Measurements from ENCODE around the gene EIF4G1.
"Not testable (repeated sequence)": the region's sequence is repeated elsewhere in the genome, so short reads cannot be mapped to it uniquely, and the experiment has no call there.

The EIF4G1 gene

GRCh38 chr3:184335661-184336546, 21.5 kb downstream of the EIF4G1 start:
- DNase-seq (ENCODE audit: low read depth in 2 of 2), result peak in 1 of 2 experiments; percentile 40

- DNase-seq (ENCODE audit: low read depth in 2 of 2), result no peak
Observed at GRCh38 chr3:184336547-184337398, 22.4 kb downstream of the EIF4G1 start.

- DNase-seq (ENCODE audit: low read depth in 2 of 2), result no peak
Observed at GRCh38 chr3:184337399-184337714, 23.0 kb downstream of the EIF4G1 start, which contains the start of gene FAM131A. Gene FAM131A (plus strand): TSS chr3:184337600. CDS start chr3:184337631, 31 bp downstream.

DNA sequence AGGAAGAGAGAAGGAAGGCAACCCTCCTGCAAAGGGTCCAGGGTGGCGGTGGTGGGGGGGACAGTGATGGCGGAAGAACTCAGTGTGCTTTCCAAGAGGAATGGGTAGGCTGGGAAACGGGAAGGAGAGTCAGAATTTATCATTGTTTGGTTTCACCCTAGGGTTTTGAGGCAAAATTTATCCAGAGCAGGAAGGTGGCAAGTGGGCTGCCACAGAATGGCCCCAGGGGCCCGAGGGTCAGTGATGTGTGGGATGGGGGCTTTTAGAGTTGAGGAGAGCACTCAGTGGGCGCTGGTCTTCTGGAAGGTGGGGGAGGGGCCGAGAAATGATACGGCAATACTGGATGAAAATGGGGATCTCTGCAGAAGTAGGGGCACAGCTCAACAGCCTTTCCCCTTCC, 23.6 kb downstream of the EIF4G1 start:
- DNase-seq (ENCODE audit: low read depth in 2 of 2), result no peak

DNA sequence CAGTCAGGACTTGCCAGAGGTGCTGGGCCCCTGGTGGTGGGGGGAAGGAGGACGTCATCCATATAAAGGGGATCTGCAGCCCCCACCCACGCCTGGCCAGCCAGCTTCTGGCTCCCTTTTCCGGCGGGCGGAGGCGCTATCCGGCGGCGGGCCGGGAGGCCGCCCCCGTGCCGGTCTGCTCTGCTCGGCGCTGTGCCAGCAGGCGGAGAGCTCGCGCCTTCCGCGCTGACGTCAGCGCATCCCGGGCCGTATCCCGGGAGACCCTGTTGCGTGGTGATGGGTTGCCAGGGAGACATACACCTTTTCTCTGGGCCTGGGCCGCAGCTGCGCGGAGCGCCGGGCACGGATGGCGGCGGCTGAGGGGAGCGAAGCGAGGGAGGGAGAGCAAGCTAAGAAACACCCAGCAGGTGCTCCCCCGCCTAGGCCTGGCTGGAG, 24.1 kb downstream of the EIF4G1 start:
- DNase-seq (ENCODE audit: low read depth in 2 of 2), result peak in 1 of 2 experiments; percentile 52

- no peak for DNase-seq (ENCODE audit: low read depth in 2 of 2)
Observed at GRCh38 chr3:184339001-184339400, 24.6 kb downstream of the EIF4G1 start.

DNA sequence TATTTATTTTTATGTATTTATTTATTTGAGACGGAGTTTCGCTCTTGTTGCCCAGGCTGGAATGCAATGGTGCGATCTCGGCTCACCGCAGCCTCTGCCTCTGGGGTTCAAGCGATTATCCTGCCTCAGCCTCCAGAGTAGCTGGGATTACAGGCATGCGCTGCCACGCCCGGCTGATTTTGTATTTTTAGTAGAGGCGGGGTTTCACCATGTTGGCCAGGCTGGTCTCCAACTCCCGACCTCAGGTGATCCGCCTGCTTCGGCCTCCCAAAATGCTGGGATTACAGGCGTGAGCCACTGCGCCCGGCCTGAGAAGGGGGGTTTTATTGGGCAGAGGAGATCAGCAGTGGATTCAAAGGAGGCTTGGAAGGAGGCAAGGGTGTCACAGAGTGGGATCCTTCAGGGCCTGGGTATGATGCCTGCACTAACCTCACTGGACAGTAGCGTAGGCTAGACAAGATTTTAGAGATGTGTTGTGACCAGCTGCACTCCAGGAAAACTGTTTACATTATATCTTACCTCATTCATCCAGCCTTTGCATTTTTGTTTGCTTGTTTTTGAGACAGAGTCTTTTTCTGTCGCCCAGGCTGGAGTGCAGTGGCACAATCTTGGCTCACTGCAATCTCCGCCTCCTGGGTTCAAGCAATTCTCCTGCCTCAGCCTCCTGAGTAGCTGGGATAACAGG, 25.2 kb downstream of the EIF4G1 start:
- DNase-seq (ENCODE audit: low read depth in 2 of 2), result not testable (repeated sequence)

- DNase-seq (ENCODE audit: low read depth in 2 of 2), result no peak
Observed at GRCh38 chr3:184341925-184342324, 27.5 kb downstream of the EIF4G1 start.

DNA sequence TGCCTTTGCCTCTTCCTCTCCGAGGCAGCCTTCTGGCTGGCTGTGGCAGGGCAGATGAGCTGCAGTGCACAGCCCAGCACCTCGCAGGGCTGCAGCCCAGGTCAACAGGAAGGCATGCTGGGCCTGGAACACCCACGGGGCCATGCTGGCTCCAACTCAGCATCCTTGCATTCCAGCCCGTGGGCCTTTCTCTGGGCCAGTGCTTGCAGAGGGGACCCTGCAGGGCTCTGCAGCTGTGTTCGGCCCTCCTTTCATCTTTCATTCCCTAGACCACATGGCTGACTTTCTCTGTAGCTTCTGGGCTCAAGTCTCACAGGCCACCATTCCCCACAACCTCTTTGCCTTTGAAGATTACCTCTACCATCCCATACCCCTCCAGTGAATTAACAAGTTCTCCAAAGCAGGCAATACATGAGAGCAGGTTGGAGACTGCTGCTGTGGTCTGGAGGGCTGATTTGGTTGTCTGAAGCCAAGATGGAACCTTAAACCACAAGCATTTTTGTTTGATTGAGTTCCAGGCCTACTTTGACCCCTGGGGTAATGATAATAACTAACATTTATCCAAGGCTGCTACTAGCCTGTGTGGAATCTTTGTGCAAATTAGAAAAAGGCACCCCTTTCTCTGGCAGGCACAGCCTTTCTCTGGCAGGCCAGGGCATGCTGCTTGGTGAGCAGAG, 28.9 kb downstream of the EIF4G1 start:
- no peak for DNase-seq (ENCODE audit: low read depth in 2 of 2)

- DNase-seq (ENCODE audit: low read depth in 2 of 2), result no peak
Observed at GRCh38 chr3:184344579-184345316, 30.3 kb downstream of the EIF4G1 start.

DNA sequence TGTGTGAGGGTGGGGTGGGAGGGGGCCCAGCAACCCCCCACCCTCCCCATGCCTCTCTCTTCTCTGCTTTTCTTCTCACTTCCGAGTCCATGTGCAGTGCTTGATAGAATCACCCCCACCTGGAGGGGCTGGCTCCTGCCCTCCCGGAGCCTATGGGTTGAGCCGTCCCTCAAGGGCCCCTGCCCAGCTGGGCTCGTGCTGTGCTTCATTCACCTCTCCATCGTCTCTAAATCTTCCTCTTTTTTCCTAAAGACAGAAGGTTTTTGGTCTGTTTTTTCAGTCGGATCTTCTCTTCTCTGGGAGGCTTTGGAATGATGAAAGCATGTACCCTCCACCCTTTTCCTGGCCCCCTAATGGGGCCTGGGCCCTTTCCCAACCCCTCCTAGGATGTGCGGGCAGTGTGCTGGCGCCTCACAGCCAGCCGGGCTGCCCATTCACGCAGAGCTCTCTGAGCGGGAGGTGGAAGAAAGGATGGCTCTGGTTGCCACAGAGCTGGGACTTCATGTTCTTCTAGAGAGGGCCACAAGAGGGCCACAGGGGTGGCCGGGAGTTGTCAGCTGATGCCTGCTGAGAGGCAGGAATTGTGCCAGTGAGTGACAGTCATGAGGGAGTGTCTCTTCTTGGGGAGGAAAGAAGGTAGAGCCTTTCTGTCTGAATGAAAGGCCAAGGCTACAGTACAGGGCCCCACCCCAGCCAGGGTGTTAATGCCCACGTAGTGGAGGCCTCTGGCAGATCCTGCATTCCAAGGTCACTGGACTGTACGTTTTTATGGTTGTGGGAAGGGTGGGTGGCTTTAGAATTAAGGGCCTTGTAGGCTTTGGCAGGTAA, 31.1 kb downstream of the EIF4G1 start:
- no peak for DNase-seq (ENCODE audit: low read depth in 2 of 2)

DNA sequence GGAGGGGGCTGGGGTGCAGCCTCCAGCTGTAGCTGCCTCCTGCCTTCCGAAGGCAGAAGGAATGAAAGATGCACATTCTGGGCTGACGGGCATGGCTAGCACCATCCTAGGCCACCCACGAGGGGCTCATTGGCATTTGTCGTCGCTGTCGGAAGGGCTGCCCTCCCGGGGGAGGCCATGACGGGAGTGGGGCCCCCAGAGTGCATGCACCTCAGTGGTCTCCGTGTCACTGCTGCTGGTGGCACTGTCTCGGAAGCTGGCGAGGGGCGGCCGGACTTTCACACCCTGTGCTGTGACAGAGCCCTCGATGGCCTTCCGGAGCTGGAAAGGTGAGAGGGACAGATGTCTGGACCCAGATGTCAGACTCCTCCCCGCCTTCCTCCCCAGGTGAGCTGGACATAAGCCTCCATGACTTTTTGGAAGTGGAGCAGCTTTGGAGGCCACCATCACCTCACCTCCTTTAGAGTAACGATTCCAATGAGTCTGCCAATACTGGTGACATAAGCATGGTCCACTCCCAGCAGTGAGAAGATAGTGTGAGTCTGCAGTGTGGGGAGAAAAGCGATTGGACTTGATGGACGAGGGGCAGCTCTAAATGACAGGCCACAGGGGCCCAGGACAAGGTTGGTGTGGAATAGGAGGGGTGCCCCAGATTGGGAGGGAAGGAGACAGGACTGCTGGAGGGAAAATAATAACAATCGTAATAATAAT, 32.2 kb downstream of the EIF4G1 start:
- DNase-seq (ENCODE audit: low read depth in 2 of 2), result no peak

DNA sequence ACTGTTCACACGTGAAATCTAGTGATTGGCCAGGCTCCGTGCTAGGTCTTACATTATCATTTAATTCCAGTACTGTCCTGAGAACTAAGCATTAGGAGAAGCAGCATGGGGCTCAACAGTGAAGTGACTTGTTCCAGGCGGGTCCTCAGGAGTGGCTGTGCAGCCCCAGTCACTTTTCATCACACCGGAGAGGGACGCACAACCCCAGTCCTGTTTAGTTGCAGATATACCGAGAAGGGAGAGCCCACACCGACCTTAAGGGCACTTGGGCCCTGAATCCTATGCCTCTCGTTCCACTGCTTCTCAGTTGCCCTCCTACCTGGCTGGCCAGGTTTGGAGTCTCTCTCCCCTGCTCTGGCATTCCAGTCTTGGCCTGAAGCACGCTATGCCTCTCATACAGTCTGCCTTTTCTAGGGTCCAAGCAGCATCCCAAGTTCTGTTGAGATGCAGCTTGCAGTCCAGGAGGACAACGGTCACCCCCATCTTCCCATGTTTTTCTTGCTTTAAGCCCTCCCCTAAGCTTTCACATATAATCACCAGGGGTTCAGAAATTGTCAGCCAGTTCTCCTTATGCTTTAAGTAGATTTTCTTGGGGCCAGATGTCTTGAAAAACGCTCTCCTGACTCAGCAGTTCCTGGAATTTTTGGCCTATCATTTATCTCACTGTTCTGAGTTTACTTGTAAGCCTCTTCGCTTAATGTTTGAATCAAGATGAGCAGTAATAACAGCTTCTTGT, 33.1 kb downstream of the EIF4G1 start:
- no peak for DNase-seq (ENCODE audit: low read depth in 2 of 2)

DNA sequence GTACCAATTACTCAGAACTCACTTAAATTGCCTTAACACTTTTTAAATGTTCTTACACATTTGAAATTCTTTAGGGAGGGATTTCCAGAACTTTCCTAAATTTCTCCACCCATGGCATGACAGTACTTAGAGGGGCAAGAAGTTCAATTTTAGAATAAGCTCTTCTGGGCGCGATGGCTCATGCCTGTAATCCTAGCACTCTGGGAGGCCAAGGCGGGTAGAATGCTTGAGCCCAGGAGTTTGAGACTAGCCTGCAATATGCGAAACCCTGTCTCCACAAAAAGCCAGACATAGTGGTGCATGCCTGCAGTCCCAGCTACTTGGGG, 33.6 kb downstream of the EIF4G1 start:
- no peak for DNase-seq (ENCODE audit: low read depth in 2 of 2)

- no peak for DNase-seq (ENCODE audit: low read depth in 2 of 2)
Observed at GRCh38 chr3:184349563-184350470, 35.4 kb downstream of the EIF4G1 start.

GRCh38 chr3:184350618-184351017, 36.2 kb downstream of the EIF4G1 start:
- DNase-seq (ENCODE audit: low read depth in 2 of 2), result no peak

- no peak for DNase-seq (ENCODE audit: low read depth in 2 of 2)
Observed at GRCh38 chr3:184351511-184352148, 37.2 kb downstream of the EIF4G1 start.

Data from fibroblast of skin of left biceps (primary cell).